M059J (cell line): ENCODE data around the gene H6PD. TPM values are rescaled to one million over a fixed set of nuclear protein-coding genes. Genes with fewer than 3 reads are reported as not detected.

Source experiments
- DNase-seq: peaks from one replicate; pipeline ENCODE4 v3.0.0-alpha.2; 2012; ENCODE audit warnings: low read depth
- total RNA-seq: library from RNA; depleted of rRNA; stranded (reverse); fragments of >200 nt; shearing (Covaris generic); gene quantifications from 2 replicates; pipeline ENCODE4 v1.2.3, GENCODE V29; 2014

Gene H6PD
- total RNA-seq, 1 experiment from 2014 or later: 15.9 TPM

- no peak for DNase-seq
These were observed 62.3 kb downstream of the H6PD start for GRCh38 chr1:9296850-9297249.

GRCh38 chr1:9297831-9298230 is 63.3 kb downstream of the H6PD start:
- DNase-seq: no peak

GRCh38 chr1:9298282-9298681 is 63.7 kb downstream of the H6PD start:
- no peak for DNase-seq

- DNase-seq: peak; percentile 83
These were observed 65.3 kb downstream of the H6PD start for GRCh38 chr1:9299571-9300541.

GRCh38 chr1:9300573-9300972 is 66.0 kb downstream of the H6PD start:
- no peak for DNase-seq

- DNase-seq: peak; percentile 99
These were observed 68.4 kb downstream of the H6PD start for GRCh38 chr1:9302745-9303524.

- no peak for DNase-seq
These were observed 69.3 kb downstream of the H6PD start for GRCh38 chr1:9303916-9304315.

- DNase-seq: no peak
These were observed 70.6 kb downstream of the H6PD start for GRCh38 chr1:9305216-9305615.

- DNase-seq: no peak
These were observed 71.4 kb downstream of the H6PD start for GRCh38 chr1:9306006-9306405.

- DNase-seq: no peak
These were observed 72.7 kb downstream of the H6PD start for GRCh38 chr1:9307303-9307702.

- no peak for DNase-seq
These were observed 73.7 kb downstream of the H6PD start for GRCh38 chr1:9308236-9308785.

- no peak for DNase-seq
These were observed 74.5 kb downstream of the H6PD start for GRCh38 chr1:9309080-9309479.

GRCh38 chr1:9309991-9310390 is 75.4 kb downstream of the H6PD start:
- no peak for DNase-seq

GRCh38 chr1:9311029-9311428 is 76.5 kb downstream of the H6PD start:
- no peak for DNase-seq

GRCh38 chr1:9311479-9311878 is 76.9 kb downstream of the H6PD start:
- DNase-seq: no peak

GRCh38 chr1:9312168-9312720 is 77.7 kb downstream of the H6PD start:
- DNase-seq: no peak

- DNase-seq: no peak
These were observed 79.0 kb downstream of the H6PD start for GRCh38 chr1:9313576-9313975.

- DNase-seq: no peak
These were observed 79.5 kb downstream of the H6PD start for GRCh38 chr1:9314111-9314510.

- DNase-seq: no peak
These were observed 80.3 kb downstream of the H6PD start for GRCh38 chr1:9314711-9315379.

- peak; percentile 90 for DNase-seq
These were observed 81.0 kb downstream of the H6PD start for GRCh38 chr1:9315411-9316079.

GRCh38 chr1:9316080-9316444 is 81.5 kb downstream of the H6PD start:
- peak; percentile 61 for DNase-seq
